ENCODE measurements around the gene RIMKLA.

Gene RIMKLA

GRCh38 chr1:42423681-42424080 is 43.1 kb downstream of the RIMKLA start:
- DNase-seq (ENCODE audit: low read depth), result no peak
- no peak for TF ChIP-seq CTCF (IDR thresholded peaks at IDR 0.05; ENCODE audit: control insufficient read depth, extremely low read depth, insufficient read depth)
- no peak overlapping the region for H3K4me3 ChIP-seq (ENCODE audit: low read depth, low read length)

- no peak for DNase-seq (ENCODE audit: low read depth)
- H3K4me3 ChIP-seq (ENCODE audit: low read depth, low read length), result no peak overlapping the region
- no peak for TF ChIP-seq CTCF (IDR thresholded peaks at IDR 0.05; ENCODE audit: control insufficient read depth, extremely low read depth, insufficient read depth)
Observed at GRCh38 chr1:42424201-42424600, 43.6 kb downstream of the RIMKLA start.

- no peak for DNase-seq (ENCODE audit: low read depth)
- no peak for TF ChIP-seq CTCF (IDR thresholded peaks at IDR 0.05; ENCODE audit: control insufficient read depth, extremely low read depth, insufficient read depth)
- H3K4me3 ChIP-seq (ENCODE audit: low read depth, low read length), result no peak overlapping the region
Observed at GRCh38 chr1:42427240-42427639, 46.6 kb downstream of the RIMKLA start.

- no peak for TF ChIP-seq CTCF (IDR thresholded peaks at IDR 0.05; ENCODE audit: control insufficient read depth, extremely low read depth, insufficient read depth)
- no peak overlapping the region for H3K4me3 ChIP-seq (ENCODE audit: low read depth, low read length)
- DNase-seq (ENCODE audit: low read depth), result no peak
Observed at GRCh38 chr1:42429603-42430002, 49.0 kb downstream of the RIMKLA start.

GRCh38 chr1:42430286-42431135 is 49.9 kb downstream of the RIMKLA start:
- DNase-seq (ENCODE audit: low read depth), result no peak
- no peak overlapping the region for H3K4me3 ChIP-seq (ENCODE audit: low read depth, low read length)
- TF ChIP-seq CTCF (IDR thresholded peaks at IDR 0.05; ENCODE audit: control insufficient read depth, extremely low read depth, insufficient read depth), result no peak

- DNase-seq (ENCODE audit: low read depth), result no peak
- no peak for TF ChIP-seq CTCF (IDR thresholded peaks at IDR 0.05; ENCODE audit: control insufficient read depth, extremely low read depth, insufficient read depth)
- no peak overlapping the region for H3K4me3 ChIP-seq (ENCODE audit: low read depth, low read length)
Observed at GRCh38 chr1:42431514-42431913, 50.9 kb downstream of the RIMKLA start.

- TF ChIP-seq CTCF (IDR thresholded peaks at IDR 0.05; ENCODE audit: control insufficient read depth, extremely low read depth, insufficient read depth), result no peak
- DNase-seq (ENCODE audit: low read depth), result no peak
- no peak overlapping the region for H3K4me3 ChIP-seq (ENCODE audit: low read depth, low read length)
Observed at GRCh38 chr1:42432714-42433113, 52.1 kb downstream of the RIMKLA start.

Data from LNCaP clone FGC (cell line).